CD4-positive, alpha-beta T cell (primary cell): ENCODE results near the gene TRIM69. TPM values are rescaled to one million over a fixed set of nuclear protein-coding genes. Genes with fewer than 3 reads are reported as not detected.
A peak's percentile ranks its signal among the peaks of the same experiment; 100 is the strongest.
"Not testable (repeated sequence)": the region's sequence is repeated elsewhere in the genome, so short reads cannot be mapped to it uniquely, and the experiment has no call there.

ENCODE experiments used
- ATAC-seq: fragments of 200-7000 bp; cut with Tn5 transposase; one replicate; pipeline ENCODE4 v1.10.0; 2022; ENCODE audit warnings: mild to moderate bottlenecking; ENCODE audit not compliant: poor library complexity
- CTCF ChIA-PET: fragments of 350-600 bp; sonication (Branson Sonifier 250); formaldehyde crosslinking; loops from one replicate; lab custom pipeline; 2021; ENCODE audit warnings: antibody characterized with exemption, inconsistent platforms; lab: Charles Lee
- POLR2A ChIA-PET: fragments of 350-600 bp; sonication (Branson Sonifier 250); formaldehyde crosslinking; loops from one replicate; lab custom pipeline; 2021; ENCODE audit warnings: antibody characterized with exemption, inconsistent platforms; lab: Charles Lee
- DNase-seq, 14 experiments: peaks; one replicate each; pipeline ENCODE4 v3.0.0-alpha.2; 2013 to 2020; ENCODE audit warnings: mixed read lengths in 2 of 14
- H3K27ac ChIP-seq, 2 donors: one replicate each; pipeline versions ENCODE4 v1.5.1 to v1.7.0; 2013; ENCODE audit warnings: low read length in 2 of 2, low read depth in 1 of 2, mild to moderate bottlenecking in 1 of 2
- H3K27me3 ChIP-seq, 2 experiments: 1 replicate in 1 of 2; 2 replicates in 1 of 2; pipeline versions ENCODE4 v1.6.1 to v1.7.0; 2013; ENCODE audit warnings: low read length in 2 of 2, control low read depth in 1 of 2, mild to moderate bottlenecking in 1 of 2, moderate library complexity in 1 of 2; ENCODE audit not compliant: insufficient read depth in 2 of 2, control insufficient read depth in 1 of 2
- H3K36me3 ChIP-seq: one replicate; pipeline ENCODE4 v1.6.1; 2013; ENCODE audit warnings: low read length, control low read depth; ENCODE audit not compliant: insufficient read depth
- H3K4me1 ChIP-seq: one replicate; pipeline ENCODE4 v1.6.1; 2013; ENCODE audit warnings: low read length, control low read depth; ENCODE audit not compliant: insufficient read depth
- H3K4me3 ChIP-seq: one replicate; pipeline ENCODE4 v1.5.1; 2013; ENCODE audit warnings: mild to moderate bottlenecking, low read length, moderate library complexity
- H3K9me3 ChIP-seq, 2 experiments: 1 replicate in 1 of 2; 2 replicates in 1 of 2; pipeline versions ENCODE4 v1.6.1 to v1.7.0; 2013; ENCODE audit warnings: low read length in 2 of 2, mild to moderate bottlenecking in 2 of 2, control low read depth in 1 of 2, moderate library complexity in 1 of 2; ENCODE audit not compliant: control insufficient read depth in 1 of 2, insufficient read depth in 1 of 2
- H3K27ac Mint-ChIP-seq: one replicate; pipeline ENCODE4 v1.8.0; 2020; ENCODE audit warnings: mixed read lengths
- H3K27me3 Mint-ChIP-seq: one replicate; pipeline ENCODE4 v1.8.0; 2021; ENCODE audit warnings: mixed read lengths
- H3K36me3 Mint-ChIP-seq: one replicate; pipeline ENCODE4 v1.8.0; 2021; ENCODE audit warnings: low read depth, mixed read lengths
- H3K4me1 Mint-ChIP-seq: one replicate; pipeline ENCODE4 v1.8.0; 2021; ENCODE audit warnings: low read depth, mixed read lengths
- H3K4me3 Mint-ChIP-seq: one replicate; pipeline ENCODE4 v1.8.0; 2020; ENCODE audit warnings: mild to moderate bottlenecking, mixed read lengths
- H3K9me3 Mint-ChIP-seq: one replicate; pipeline ENCODE4 v1.8.0; 2020; ENCODE audit warnings: mixed read lengths
- CTCF ChIP-seq: fragments of 200-600 bp; IDR thresholded peaks from one replicate; pipeline ENCODE4 v1.8.0; 2022; ENCODE audit warnings: antibody characterized with exemption, mild to moderate bottlenecking
- intact Hi-C, 2 experiments: fragments of 100-400 bp; cut with DNase I in 1 of 2; cut with micrococcal nuclease in 1 of 2; formaldehyde crosslinking; loops; one replicate each; pipeline versions ENCODE4 v1.15.1 to v1.9.0; 2023 to 2025; cut with DNase I, micrococcal nuclease
- total RNA-seq, 174 experiments: library from RNA in 2 of 174; stranded (reverse) in 2 of 174; gene quantifications; one replicate each; pipeline ENCODE4 v1.2.3 and lab custom pipeline; 2021 to 2026

The TRIM69 gene
- total RNA-seq, 2 experiments from 2014 or later: 6.2 to 9.8 TPM

GRCh38 chr15:44718927-44719292, 17.4 kb upstream of the TRIM69 start:
- CTCF ChIA-PET: interaction anchor here (2.0 to 2.5 kb wide), 2 partner anchors 18 to 55 kb away, joined by 9 to 26 read pairs; partner anchors contain the start of genes SPG11 and TRIM69
- Mint-ChIP-seq H3K4me3 (peak overlapping the region; percentile 96), H3K27ac (peak overlapping the region; percentile 100), H3K4me1 (peaks cover 86% of the 10 kb centered on the region), H3K36me3 (peaks cover 69% of the 10 kb centered on the region), H3K27me3 (no peaks in the 10 kb centered on the region), H3K9me3 (no peaks in the 10 kb centered on the region)
- no peaks in the 10 kb centered on the region for H3K27me3 ChIP-seq
- peaks cover 79% of the 10 kb centered on the region for H3K4me1 ChIP-seq
- H3K27ac ChIP-seq: peak overlapping the region; percentile 72 to 74
- no peaks in the 10 kb centered on the region for H3K9me3 ChIP-seq
- no peak for TF ChIP-seq CTCF
- intact Hi-C loops: loop anchor here in 1 of 2 experiments (1.0 kb wide), 1 partner anchor 9 kb away; no protein-coding TSS in a partner anchor
- POLR2A ChIA-PET: interaction anchor here (0.7 to 38.3 kb wide), 5 partner anchors 5 to 140 kb away, joined by 3 to 4232 read pairs (median 2107); partner anchors contain the start of genes B2M, PATL2, SPG11 and TRIM69
- DNase-seq (peak in 1 of 14 experiments; percentile 27), ATAC-seq (no peak)
- no peak overlapping the region for H3K4me3 ChIP-seq
- peaks cover 62% of the 10 kb centered on the region for H3K36me3 ChIP-seq

- H3K4me3 ChIP-seq: no peak overlapping the region
- DNase-seq (peak in 11 of 14 experiments; percentile 31 to 85 (median 50)), ATAC-seq (peak; percentile 68)
- intact Hi-C loops: loop anchor here in 1 of 2 experiments (1.0 kb wide), 1 partner anchor 9 kb away; no protein-coding TSS in a partner anchor
- POLR2A ChIA-PET: interaction anchor here (0.7 to 38.3 kb wide), 6 partner anchors 5 to 141 kb away, joined by 3 to 4232 read pairs (median 1056); partner anchors contain the start of genes B2M, PATL2, SPG11 and TRIM69
- Mint-ChIP-seq H3K4me1 (peaks cover 88% of the 10 kb centered on the region), H3K27me3 (no peaks in the 10 kb centered on the region), H3K36me3 (peaks cover 68% of the 10 kb centered on the region), H3K4me3 (peak overlapping the region; percentile 81), H3K9me3 (no peaks in the 10 kb centered on the region), H3K27ac (peak overlapping the region; percentile 100)
- peaks cover 57% of the 10 kb centered on the region for H3K36me3 ChIP-seq
- H3K27ac ChIP-seq: peak overlapping the region; percentile 72 to 74
- CTCF ChIA-PET: interaction anchor here (2.0 to 2.5 kb wide), 2 partner anchors 18 to 56 kb away, joined by 9 to 26 read pairs; partner anchors contain the start of genes SPG11 and TRIM69
- H3K4me1 ChIP-seq: peaks cover 83% of the 10 kb centered on the region
- no peak for TF ChIP-seq CTCF
- H3K27me3 ChIP-seq: no peaks in the 10 kb centered on the region
- H3K9me3 ChIP-seq: no peaks in the 10 kb centered on the region
These were observed 16.9 kb upstream of the TRIM69 start for GRCh38 chr15:44719293-44719999.

- peak in 2 of 14 experiments; percentile 41 to 49 for DNase-seq
- peaks cover 88% of the 10 kb centered on the region for H3K4me1 Mint-ChIP-seq
- H3K4me3 ChIP-seq, H3K9me3 ChIP-seq, H3K9me3 Mint-ChIP-seq, H3K27me3 ChIP-seq, ATAC-seq, H3K27me3 Mint-ChIP-seq: not testable (repeated sequence)
- H3K36me3 ChIP-seq: peaks cover 51% of the 10 kb centered on the region
- peak overlapping the region; percentile 72 to 74 for H3K27ac ChIP-seq
- CTCF ChIA-PET: interaction anchor here (1.2 to 2.5 kb wide), 4 partner anchors 9 to 136 kb away, joined by 3 to 26 read pairs (median 9); partner anchors contain the start of genes B2M, PATL2, SPG11 and TRIM69
- intact Hi-C loops: loop anchor here in 1 of 2 experiments (1.0 kb wide), 1 partner anchor 8 kb away; no protein-coding TSS in a partner anchor
- POLR2A ChIA-PET: interaction anchor here (0.8 to 38.3 kb wide), 4 partner anchors 6 to 51 kb away, joined by 3 to 4232 read pairs (median 2107); partner anchors contain the start of genes B2M, PATL2, SPG11 and TRIM69
- peaks cover 62% of the 10 kb centered on the region for H3K36me3 Mint-ChIP-seq
- peaks cover 88% of the 10 kb centered on the region for H3K4me1 ChIP-seq
- peak overlapping the region; percentile 100 for H3K27ac Mint-ChIP-seq
- peak overlapping the region; percentile 81 for H3K4me3 Mint-ChIP-seq
These were observed 16.3 kb upstream of the TRIM69 start for GRCh38 chr15:44720000-44720435.
